ENCODE measurements around the gene KBTBD8. TPM values are rescaled to one million over a fixed set of nuclear protein-coding genes. Genes with fewer than 3 reads are reported as not detected.

KBTBD8 gene
- total RNA-seq, 2 donors from 2014 or later, result 0.54 to 1.1 TPM

DNA sequence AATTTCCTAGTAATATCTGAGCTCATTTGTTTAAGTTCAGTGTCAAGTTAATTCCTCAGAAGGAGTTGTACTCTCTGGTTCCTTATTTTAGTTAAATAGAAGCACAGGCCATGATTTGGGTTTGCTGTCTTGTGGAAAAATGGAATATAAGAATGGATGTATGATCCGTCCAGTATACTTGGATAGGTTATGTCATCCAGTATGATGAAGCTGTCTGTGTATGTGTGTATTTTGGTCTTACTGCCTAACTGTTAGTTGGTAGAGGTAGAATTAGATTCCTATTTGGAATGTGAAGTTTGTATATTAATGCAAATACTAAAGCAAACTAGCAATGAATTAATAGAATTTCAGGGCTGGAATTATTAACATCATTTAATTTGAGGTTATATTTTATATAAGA is 7.9 kb downstream of the KBTBD8 start:
- Histone ChIP-seq H3K9me3 (no peaks in the 10 kb centered on the region), H3K4me3 (no peak overlapping the region), H3K27ac (no peak overlapping the region), H3K27me3 (replicated peaks; ENCODE audit: insufficient read depth) (no peaks in the 10 kb centered on the region), H3K4me1 (ENCODE audit: control insufficient read depth in 1 of 2, low read depth in 2 of 2) (peaks cover 11% of the 10 kb centered on the region in 2 donors), H3K36me3 (no peaks in the 10 kb centered on the region)
- DNase-seq (ENCODE audit: low spot score) (no peak), ATAC-seq (ENCODE audit: insufficient number of reproducible peaks, low FRiP score, low read depth) (no peak)
- TF ChIP-seq, protein P1, sequence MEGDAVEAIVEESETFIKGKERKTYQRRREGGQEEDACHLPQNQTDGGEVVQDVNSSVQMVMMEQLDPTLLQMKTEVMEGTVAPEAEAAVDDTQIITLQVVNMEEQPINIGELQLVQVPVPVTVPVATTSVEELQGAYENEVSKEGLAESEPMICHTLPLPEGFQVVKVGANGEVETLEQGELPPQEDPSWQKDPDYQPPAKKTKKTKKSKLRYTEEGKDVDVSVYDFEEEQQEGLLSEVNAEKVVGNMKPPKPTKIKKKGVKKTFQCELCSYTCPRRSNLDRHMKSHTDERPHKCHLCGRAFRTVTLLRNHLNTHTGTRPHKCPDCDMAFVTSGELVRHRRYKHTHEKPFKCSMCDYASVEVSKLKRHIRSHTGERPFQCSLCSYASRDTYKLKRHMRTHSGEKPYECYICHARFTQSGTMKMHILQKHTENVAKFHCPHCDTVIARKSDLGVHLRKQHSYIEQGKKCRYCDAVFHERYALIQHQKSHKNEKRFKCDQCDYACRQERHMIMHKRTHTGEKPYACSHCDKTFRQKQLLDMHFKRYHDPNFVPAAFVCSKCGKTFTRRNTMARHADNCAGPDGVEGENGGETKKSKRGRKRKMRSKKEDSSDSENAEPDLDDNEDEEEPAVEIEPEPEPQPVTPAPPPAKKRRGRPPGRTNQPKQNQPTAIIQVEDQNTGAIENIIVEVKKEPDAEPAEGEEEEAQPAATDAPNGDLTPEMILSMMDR (IDR thresholded peaks at IDR 0.05), result no peak

DNA sequence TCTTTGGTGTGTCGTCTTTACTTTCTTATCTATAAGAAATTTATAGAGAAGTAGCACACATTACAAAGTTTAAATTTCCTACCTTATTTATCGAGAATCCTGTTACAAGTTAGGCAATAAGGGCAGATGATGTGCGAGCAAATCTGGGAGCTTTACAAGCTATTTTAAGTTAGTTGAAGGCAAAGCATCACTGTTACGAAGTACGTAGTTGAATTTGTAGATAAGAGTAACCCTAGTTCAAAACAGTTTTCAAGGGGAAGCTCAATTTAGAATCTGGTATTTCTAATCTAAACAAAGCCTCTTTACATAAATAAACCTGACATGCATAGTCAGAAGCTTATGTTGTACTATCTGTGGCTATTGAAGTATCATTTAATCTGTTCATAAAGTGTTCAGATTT is 8.4 kb downstream of the KBTBD8 start:
- H3K4me3 ChIP-seq, result no peak overlapping the region
- peaks cover 11% of the 10 kb centered on the region in 2 donors for H3K4me1 ChIP-seq (ENCODE audit: control insufficient read depth in 1 of 2, low read depth in 2 of 2)
- no peaks in the 10 kb centered on the region for H3K9me3 ChIP-seq
- ATAC-seq (ENCODE audit: insufficient number of reproducible peaks, low FRiP score, low read depth) (no peak), DNase-seq (ENCODE audit: low spot score) (no peak)
- H3K27ac ChIP-seq, result no peak overlapping the region
- no peaks in the 10 kb centered on the region for H3K36me3 ChIP-seq
- TF ChIP-seq, protein P1 (IDR thresholded peaks at IDR 0.05), result no peak
- no peaks in the 10 kb centered on the region for H3K27me3 ChIP-seq (replicated peaks; ENCODE audit: insufficient read depth)

DNA sequence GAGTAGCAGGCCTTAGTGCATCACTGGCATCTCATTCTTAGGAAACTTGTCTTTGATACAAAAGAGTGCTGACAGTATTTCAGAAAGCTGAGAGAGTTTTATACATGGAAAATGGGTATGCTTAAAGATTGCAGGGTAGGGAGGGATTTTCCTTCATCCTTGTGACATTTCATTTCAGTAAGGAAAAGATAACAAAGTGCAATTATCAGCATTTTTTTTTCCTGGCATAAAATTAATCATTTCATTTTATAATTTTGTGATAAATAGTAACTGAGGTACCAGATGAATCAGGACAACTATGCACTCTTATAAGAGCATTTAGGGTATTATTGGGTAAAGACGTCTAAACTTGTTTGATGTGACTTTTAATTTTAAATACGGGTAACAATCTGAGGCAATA is 10.3 kb downstream of the KBTBD8 start:
- DNase-seq (ENCODE audit: low spot score) (no peak), ATAC-seq (ENCODE audit: insufficient number of reproducible peaks, low FRiP score, low read depth) (no peak)
- no peaks in the 10 kb centered on the region for H3K36me3 ChIP-seq
- TF ChIP-seq, protein P1 (IDR thresholded peaks at IDR 0.05), result no peak
- H3K4me1 ChIP-seq (ENCODE audit: control insufficient read depth in 1 of 2, low read depth in 2 of 2), result peaks cover 11% of the 10 kb centered on the region in 2 donors
- no peak overlapping the region for H3K27ac ChIP-seq
- no peaks in the 10 kb centered on the region for H3K9me3 ChIP-seq
- no peak overlapping the region for H3K4me3 ChIP-seq
- H3K27me3 ChIP-seq (replicated peaks; ENCODE audit: insufficient read depth), result no peaks in the 10 kb centered on the region

DNA sequence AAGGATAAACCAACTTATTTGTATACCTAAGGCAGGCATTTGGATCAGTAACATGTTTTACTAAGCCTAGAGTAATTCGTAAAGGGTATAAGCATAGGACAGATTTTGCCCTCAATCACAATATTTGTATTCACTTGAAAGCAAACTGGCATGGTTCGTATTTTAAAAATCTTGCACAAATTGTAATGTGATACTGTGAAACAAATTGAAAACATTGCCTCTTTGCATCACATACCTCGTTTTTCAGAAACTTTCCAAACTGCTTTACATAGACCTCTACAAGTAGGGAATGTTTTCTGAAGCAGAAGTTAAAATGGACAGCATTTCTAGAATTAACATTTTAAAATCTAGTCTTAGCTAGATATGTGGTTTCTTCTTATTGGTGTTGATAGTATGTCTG is 11.6 kb downstream of the KBTBD8 start:
- DNase-seq (ENCODE audit: low spot score), result no peak
- ATAC-seq (ENCODE audit: insufficient number of reproducible peaks, low FRiP score, low read depth), result no peak
- Histone ChIP-seq H3K27me3 (replicated peaks; ENCODE audit: insufficient read depth) (no peaks in the 10 kb centered on the region), H3K4me1 (ENCODE audit: control insufficient read depth in 1 of 2, low read depth in 2 of 2) (peaks cover 11% of the 10 kb centered on the region in 2 donors), H3K9me3 (no peaks in the 10 kb centered on the region), H3K27ac (no peak overlapping the region), H3K4me3 (no peak overlapping the region), H3K36me3 (no peaks in the 10 kb centered on the region)
- TF ChIP-seq, protein P1 (IDR thresholded peaks at IDR 0.05), result no peak

DNA sequence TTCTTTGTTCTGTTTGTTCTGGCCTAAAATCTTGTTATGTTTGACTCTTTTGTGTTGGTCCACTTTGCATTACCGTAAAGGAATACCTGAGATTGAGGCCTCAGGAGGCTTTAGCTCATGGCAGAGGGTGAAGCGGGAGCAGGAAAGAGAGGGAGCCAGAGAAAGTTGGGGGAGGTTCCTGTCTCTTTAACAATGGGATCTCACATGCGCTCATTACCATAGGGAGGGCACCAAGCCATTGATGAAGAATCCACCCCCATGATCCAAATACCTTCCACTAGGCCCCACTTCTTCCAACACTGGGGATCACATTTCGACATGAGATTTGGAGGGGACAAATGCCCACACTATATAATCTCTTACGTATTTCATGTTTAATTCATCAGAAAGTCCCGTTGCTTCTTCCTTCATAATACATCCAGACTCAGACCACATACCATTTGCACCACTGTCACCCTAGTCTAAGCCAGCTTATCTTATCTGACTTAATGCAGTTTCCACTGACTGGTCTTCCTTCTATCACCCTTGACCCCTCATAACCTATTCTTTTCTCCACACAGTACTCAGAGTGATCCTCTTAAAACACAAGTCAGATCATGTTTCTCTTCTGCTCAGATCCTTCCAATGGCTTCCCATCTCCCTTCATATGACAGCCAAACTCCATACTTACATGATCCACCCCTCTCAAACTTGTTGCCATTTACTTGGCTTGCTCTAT is 13.5 kb downstream of the KBTBD8 start:
- ATAC-seq (ENCODE audit: insufficient number of reproducible peaks, low FRiP score, low read depth) (no peak), DNase-seq (ENCODE audit: low spot score) (no peak)
- Histone ChIP-seq H3K36me3 (no peaks in the 10 kb centered on the region), H3K9me3 (no peaks in the 10 kb centered on the region), H3K27me3 (replicated peaks; ENCODE audit: insufficient read depth) (no peaks in the 10 kb centered on the region), H3K4me1 (ENCODE audit: control insufficient read depth in 1 of 2, low read depth in 2 of 2) (peaks cover 3 to 5% of the 10 kb centered on the region in 2 donors), H3K4me3 (no peak overlapping the region), H3K27ac (no peak overlapping the region)
- TF ChIP-seq, protein P1 (IDR thresholded peaks at IDR 0.05), result no peak
